ENCODE measurements around the gene EPN3.

EPN3 gene

GRCh38 chr17:50593321-50593720 lies 60.8 kb downstream of the EPN3 start:
- no peak for DNase-seq
